Activated CD4-positive, alpha-beta T cell treated with anti-CD3 and anti-CD28 coated beads for 48 hours (primary cell): ENCODE data around the gene ALKBH6.

Experiments used
- DNase-seq: peaks from one replicate; pipeline ENCODE4 v3.0.0-alpha.2; 2020

Gene ALKBH6

GRCh38 chr19:36030264-36031148, 16.5 kb upstream of the ALKBH6 start:
- DNase-seq: no peak

GRCh38 chr19:36028313-36029041, 14.5 kb upstream of the ALKBH6 start:
- no peak for DNase-seq

- DNase-seq: no peak
Observed at GRCh38 chr19:36027696-36028095, 13.7 kb upstream of the ALKBH6 start.

- DNase-seq: no peak
Observed at GRCh38 chr19:36026091-36026876, 12.3 kb upstream of the ALKBH6 start.

GRCh38 chr19:36025541-36025940, 11.5 kb upstream of the ALKBH6 start:
- DNase-seq: no peak

GRCh38 chr19:36023432-36023831, 9.4 kb upstream of the ALKBH6 start:
- DNase-seq: no peak

- DNase-seq: no peak
Observed at GRCh38 chr19:36019061-36019670, 5.2 kb upstream of the ALKBH6 start.

GRCh38 chr19:36013280-36014011, 567 bp downstream of the ALKBH6 start:
- no peak for DNase-seq

GRCh38 chr19:36010402-36010801, 3.6 kb downstream of the ALKBH6 start:
- no peak for DNase-seq

- no peak for DNase-seq
Observed at GRCh38 chr19:36009633-36010379, 4.2 kb downstream of the ALKBH6 start.

- DNase-seq: peak; percentile 66
Observed at GRCh38 chr19:36009220-36009619, 4.8 kb downstream of the ALKBH6 start.

- DNase-seq: no peak
Observed at GRCh38 chr19:36008336-36008978, 5.6 kb downstream of the ALKBH6 start, which contains the start of gene SYNE4. SYNE4 (minus strand) TSS chr19:36008813; CDS start chr19:36008681, 132 bp downstream.

GRCh38 chr19:36006955-36007354, 7.1 kb downstream of the ALKBH6 start:
- no peak for DNase-seq

- DNase-seq: no peak
Observed at GRCh38 chr19:36003284-36003683, 10.7 kb downstream of the ALKBH6 start.

GRCh38 chr19:36001605-36002004, 12.4 kb downstream of the ALKBH6 start:
- DNase-seq: no peak

GRCh38 chr19:35996777-35997176, 17.2 kb downstream of the ALKBH6 start:
- no peak for DNase-seq

- DNase-seq: peak; percentile 98
Observed at GRCh38 chr19:35995048-35995993, 18.7 kb downstream of the ALKBH6 start, which contains the start of gene SDHAF1. SDHAF1 (plus strand) TSS chr19:35995188; CDS start chr19:35995275, 87 bp downstream.

- peak; percentile 34 for DNase-seq
Observed at GRCh38 chr19:35993923-35994598, 20.0 kb downstream of the ALKBH6 start.
